Measurements from ENCODE around the gene TAL1.
"Not testable (repeated sequence)": the region's sequence is repeated elsewhere in the genome, so short reads cannot be mapped to it uniquely, and the experiment has no call there.

Gene TAL1

GRCh38 chr1:47212636-47213229 lies 19.3 kb downstream of the TAL1 start:
- DNase-seq (ENCODE audit: low spot score), result no peak

- no peak for DNase-seq (ENCODE audit: low spot score)
Observed at GRCh38 chr1:47211796-47212269, 20.2 kb downstream of the TAL1 start.

DNA sequence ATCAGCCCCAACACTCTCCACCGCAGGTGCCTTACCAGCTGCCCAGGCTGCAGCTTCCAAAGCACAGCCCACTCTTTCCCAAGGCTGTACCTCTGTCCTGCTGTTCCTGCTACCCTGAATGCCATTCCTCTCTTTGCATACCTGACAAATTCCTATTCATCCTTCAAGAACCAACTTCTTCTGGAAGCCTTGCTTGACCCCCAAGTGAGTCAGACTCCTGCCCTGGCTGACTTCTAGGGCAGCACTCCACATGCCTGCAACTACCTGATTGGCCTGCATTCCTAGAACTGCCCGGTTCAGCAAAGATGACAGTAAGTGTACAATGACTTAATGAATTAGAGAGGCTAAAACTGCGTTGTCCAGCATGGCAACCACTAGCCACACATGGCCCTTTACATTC lies 21.4 kb downstream of the TAL1 start:
- DNase-seq (ENCODE audit: low spot score), result no peak

- no peak for DNase-seq (ENCODE audit: low spot score)
Observed at GRCh38 chr1:47209725-47210325, 22.2 kb downstream of the TAL1 start.

- no peak for DNase-seq (ENCODE audit: low spot score)
Observed at GRCh38 chr1:47209091-47209490, 22.9 kb downstream of the TAL1 start.

DNA sequence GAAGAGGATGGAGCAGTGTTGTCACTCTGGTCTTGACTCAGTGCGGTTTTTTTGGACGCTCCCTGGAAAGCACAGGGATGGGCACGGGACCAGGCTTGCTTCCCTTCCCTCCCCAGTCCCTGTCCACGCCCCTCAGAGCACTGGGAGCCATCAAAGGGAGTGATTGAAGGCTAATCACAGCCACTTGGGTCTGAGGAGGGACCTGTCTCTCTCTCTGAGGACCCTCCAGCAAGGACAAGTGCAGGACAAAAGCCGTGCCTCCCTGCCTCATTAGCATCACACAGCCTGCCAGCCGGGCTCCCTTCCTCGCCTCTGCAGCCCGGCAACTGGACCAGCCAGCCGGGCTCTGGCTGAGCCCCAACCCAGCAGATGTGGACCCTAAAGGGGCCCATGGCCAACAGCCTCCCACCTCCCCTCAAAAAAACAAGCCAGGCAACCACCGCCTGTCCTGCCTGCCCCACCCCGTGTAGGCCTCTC lies 23.6 kb downstream of the TAL1 start:
- no peak for DNase-seq (ENCODE audit: low spot score)

DNA sequence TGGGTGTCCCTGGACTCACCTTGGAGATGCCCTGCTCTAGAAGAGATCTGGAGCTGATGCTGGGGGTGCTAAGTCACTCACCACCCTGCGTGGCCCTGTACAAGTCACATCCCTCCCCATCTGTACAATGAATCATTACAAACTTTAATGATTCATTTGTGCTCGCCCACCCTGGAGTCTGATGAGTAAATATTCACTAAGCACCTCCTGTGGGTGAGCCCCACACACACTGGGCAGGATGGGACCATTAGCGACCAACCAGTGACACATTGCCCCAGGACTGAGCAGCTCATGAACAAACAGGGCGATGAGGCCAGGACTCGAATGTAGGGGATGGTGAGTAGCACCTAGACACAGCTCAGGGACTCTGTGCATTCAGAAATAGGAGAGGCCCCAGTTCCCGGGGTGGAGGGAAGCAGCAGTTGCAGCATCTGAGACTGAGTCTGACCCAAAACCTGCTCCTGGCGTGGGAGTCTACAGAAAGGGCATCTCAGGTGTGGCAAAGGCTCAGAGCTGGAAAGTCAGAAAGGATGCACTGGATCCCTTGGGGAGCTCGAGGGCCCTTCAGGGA lies 24.1 kb downstream of the TAL1 start:
- DNase-seq (ENCODE audit: low spot score), result no peak

GRCh38 chr1:47205918-47206317 lies 26.1 kb downstream of the TAL1 start:
- no peak for DNase-seq (ENCODE audit: low spot score)

DNA sequence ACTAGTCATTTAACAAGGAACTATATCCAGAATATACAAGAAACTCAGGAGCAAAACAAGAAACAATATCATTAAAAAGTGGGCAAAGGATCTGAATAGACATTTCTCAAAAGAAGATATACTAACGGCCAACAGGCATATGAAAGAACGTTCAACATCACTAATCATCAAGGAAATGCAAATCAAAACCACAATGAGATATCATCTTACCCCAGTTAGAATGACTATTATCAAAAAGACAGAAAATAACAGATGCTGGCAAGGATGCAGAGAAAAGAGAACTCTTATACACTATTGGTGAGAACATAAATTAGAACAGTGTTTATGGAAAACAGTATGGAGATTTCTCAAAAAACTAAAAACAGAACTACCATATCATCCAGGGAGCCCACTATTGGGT lies 28.5 kb downstream of the TAL1 start:
- DNase-seq (ENCODE audit: low spot score), result not testable (repeated sequence)

DNA sequence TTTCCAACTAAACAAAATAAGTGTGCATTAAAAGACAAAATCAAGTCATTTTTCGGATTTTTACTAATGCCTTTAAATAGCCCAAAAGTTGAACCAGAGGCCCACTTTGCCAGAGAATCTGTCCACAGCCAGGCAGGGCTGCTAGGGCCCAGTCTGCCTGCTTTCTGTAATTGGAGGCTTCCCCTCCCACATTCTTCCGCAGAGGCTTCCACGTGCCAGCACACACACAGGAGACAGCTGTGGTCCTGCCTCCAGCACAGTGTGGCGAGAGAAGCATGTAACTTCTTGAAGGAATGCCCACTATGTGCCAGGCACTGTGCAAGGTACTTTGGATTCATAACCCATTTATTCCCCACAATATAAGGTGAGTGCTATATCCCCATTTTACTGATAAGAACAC lies 30.8 kb downstream of the TAL1 start:
- DNase-seq (ENCODE audit: low spot score), result no peak

GRCh38 chr1:47198214-47198613 lies 33.8 kb downstream of the TAL1 start:
- no peak for DNase-seq (ENCODE audit: low spot score)

DNA sequence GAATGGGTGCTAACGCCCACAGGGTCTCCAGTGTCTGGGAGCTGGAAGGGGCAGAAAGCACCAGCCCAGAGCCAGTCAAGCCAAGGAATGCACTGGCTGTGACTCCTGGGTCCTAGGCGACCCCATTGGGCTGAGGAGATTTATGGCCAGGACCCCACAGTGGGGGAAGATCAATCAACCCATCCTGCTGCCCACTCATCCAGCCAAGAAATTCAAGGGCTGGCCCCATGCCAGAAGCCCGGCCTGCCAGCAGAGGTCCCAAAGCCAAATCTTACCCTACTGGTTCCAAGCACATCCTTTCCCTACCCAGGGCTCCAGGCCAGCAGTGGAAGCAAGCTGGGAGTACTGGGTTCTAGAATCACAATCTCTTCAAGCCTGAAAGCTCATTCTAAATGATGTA lies 35.4 kb downstream of the TAL1 start:
- no peak for DNase-seq (ENCODE audit: low spot score)

DNA sequence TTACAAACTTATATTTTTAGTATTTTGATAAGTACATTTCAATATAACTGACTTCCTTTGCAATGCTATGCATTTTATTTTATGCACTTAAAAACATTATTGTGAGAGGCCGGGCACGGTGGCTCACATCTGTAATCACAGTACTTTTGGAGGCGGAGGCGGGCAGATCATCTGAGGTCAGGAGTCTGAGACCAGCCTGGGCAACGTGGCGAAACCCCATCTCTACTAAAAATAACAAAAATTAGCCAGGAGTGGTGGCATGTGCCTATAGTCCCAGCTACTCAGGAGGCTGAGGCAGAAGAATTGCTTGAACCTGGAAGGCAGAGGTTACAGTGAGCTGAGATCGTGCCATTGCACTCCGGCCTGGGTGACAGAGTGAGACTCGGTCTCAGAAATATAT lies 36.0 kb downstream of the TAL1 start:
- DNase-seq (ENCODE audit: low spot score), result not testable (repeated sequence)

GRCh38 chr1:47194311-47194710 lies 37.7 kb downstream of the TAL1 start:
- no peak for DNase-seq (ENCODE audit: low spot score)

- not testable (repeated sequence) for DNase-seq (ENCODE audit: low spot score)
Observed at GRCh38 chr1:47193496-47193895, 38.5 kb downstream of the TAL1 start.

- DNase-seq (ENCODE audit: low spot score), result peak; percentile 71
Observed at GRCh38 chr1:47192458-47193384, 39.3 kb downstream of the TAL1 start.

GRCh38 chr1:47191940-47192457 lies 40.0 kb downstream of the TAL1 start:
- DNase-seq (ENCODE audit: low spot score), result peak; percentile 22

DNA sequence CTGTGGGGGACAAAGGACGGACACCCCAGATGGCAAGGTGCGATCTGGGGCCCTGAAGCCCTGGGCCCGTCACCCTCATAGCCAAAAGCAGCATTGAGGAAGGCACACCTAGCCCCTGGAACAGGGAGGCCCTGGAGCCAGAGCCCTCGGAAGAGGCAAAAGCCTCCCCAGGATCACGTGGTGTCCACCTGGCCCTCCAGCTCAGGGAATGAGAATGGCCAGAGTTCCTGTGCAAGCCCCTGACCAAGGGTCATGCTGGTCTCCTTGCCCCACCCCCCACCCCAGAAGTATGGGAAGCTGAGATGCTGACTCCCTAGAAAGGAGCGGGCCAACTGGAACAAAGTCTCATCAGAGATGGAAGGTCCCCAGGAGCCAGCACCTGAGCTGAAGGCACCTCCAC lies 41.2 kb downstream of the TAL1 start:
- DNase-seq (ENCODE audit: low spot score), result no peak

GRCh38 chr1:47190509-47190855 lies 41.5 kb downstream of the TAL1 start:
- DNase-seq (ENCODE audit: low spot score), result no peak

DNA sequence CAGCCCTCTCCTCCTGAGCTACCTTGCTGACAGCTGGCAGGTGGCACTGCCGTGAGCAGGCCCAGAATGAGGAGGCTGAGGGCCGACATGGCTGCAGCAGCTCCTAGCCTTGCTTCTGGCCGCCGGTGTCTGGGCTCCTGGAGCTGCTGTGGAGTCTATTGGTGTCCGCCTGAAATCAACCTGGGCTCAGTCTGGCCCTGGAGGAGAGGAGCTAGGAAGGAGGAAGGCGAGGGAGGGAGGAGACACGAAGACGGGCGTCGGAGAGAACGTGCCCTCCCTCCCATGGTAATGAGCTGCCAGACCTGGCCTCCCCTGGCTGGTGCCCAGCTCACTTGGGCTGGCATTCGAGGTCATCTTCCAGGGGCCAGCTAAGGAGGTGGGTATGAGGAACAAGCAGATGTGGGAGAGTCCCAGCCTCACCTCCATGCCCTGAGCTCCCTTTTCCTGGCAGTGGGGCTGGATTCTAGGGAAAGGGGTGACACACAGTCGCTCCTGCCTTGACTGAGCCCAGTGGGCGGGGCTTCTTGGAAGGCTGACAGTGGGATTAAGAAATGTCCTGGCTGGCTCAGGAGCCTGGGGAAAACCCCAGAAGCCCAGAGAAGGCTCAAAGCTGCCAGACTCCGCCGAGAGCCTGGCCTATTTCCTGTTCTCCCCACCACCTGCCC lies 42.0 kb downstream of the TAL1 start, which contains the start of gene PDZK1IP1:
TSS of gene PDZK1IP1 (minus strand) at position 193 of the 665 bp plus-strand sequence. CDS start at position 89, 104 bp downstream.
- peak; percentile 64 for DNase-seq (ENCODE audit: low spot score)
